ENCODE measurements around the gene OR56B1. TPM values are rescaled to one million over a fixed set of nuclear protein-coding genes. Genes with fewer than 3 reads are reported as not detected.

Gene OR56B1
- total and polyA plus RNA-seq, 7 donors, result not detected

GRCh38 chr11:5696210-5696609 lies 40.0 kb upstream of the OR56B1 start:
- WGBS, 3 donors, result 34 to 40% (median 36%) methylated on average over 2 of the region's 2 CpGs
- intact Hi-C loops (cut with DNase I), result no loop called here

GRCh38 chr11:5698281-5698680 lies 38.0 kb upstream of the OR56B1 start:
- intact Hi-C loops (cut with DNase I), result no loop called here
- no peaks in the 10 kb centered on the region for H3K27me3 ChIP-seq (ENCODE audit: insufficient read depth in 3 of 3, low read length in 2 of 3)
- H3K4me1 ChIP-seq, result no peaks in the 10 kb centered on the region
- peaks cover 0 to 3% of the 10 kb centered on the region in 2 donors for H3K36me3 ChIP-seq (ENCODE audit: insufficient read depth in 1 of 2, low read depth in 1 of 2)
- DNase-seq, result no peak
- TF ChIP-seq CTCF (IDR thresholded peaks at IDR 0.05), result no peak
- H3K4me3 ChIP-seq, result no peak overlapping the region
- ATAC-seq, result no peak
- no peak overlapping the region for H3K27ac ChIP-seq
- H3K9me3 ChIP-seq, result no peaks in the 10 kb centered on the region
- WGBS, 3 donors, result 86 to 90% (median 87%) methylated on average over 7 of the region's 7 CpGs

More at GRCh38 chr11:5696210-5696609, 40.0 kb upstream of the OR56B1 start:
- ATAC-seq (no peak), DNase-seq (no peak)
- Histone ChIP-seq H3K4me1 (no peaks in the 10 kb centered on the region), H3K27me3 (ENCODE audit: insufficient read depth in 3 of 3, low read length in 2 of 3) (no peaks in the 10 kb centered on the region), H3K27ac (no peak overlapping the region), H3K36me3 (ENCODE audit: insufficient read depth in 1 of 2, low read depth in 1 of 2) (no peaks in the 10 kb centered on the region), H3K4me3 (no peak overlapping the region), H3K9me3 (no peaks in the 10 kb centered on the region)
- no peak for TF ChIP-seq CTCF (IDR thresholded peaks at IDR 0.05)

GRCh38 chr11:5700421-5701054 lies 35.7 kb upstream of the OR56B1 start:
- WGBS, 3 donors, result 90 to 94% (median 92%) methylated on average over 10 of the region's 10 CpGs
- intact Hi-C loops (cut with DNase I), result no loop called here
- H3K27me3 ChIP-seq (ENCODE audit: insufficient read depth in 3 of 3, low read length in 2 of 3), result no peaks in the 10 kb centered on the region
- no peak for DNase-seq
- H3K4me1 ChIP-seq, result no peaks in the 10 kb centered on the region
- TF ChIP-seq CTCF (IDR thresholded peaks at IDR 0.05), result no peak
- no peaks in the 10 kb centered on the region for H3K9me3 ChIP-seq
- ATAC-seq, result no peak
- H3K4me3 ChIP-seq, result no peak overlapping the region
- peaks cover 0 to 3% of the 10 kb centered on the region in 2 donors for H3K36me3 ChIP-seq (ENCODE audit: insufficient read depth in 1 of 2, low read depth in 1 of 2)
- H3K27ac ChIP-seq, result no peak overlapping the region

- Histone ChIP-seq H3K9me3 (no peaks in the 10 kb centered on the region), H3K36me3 (ENCODE audit: insufficient read depth in 1 of 2, low read depth in 1 of 2) (peaks cover 0 to 3% of the 10 kb centered on the region in 2 donors), H3K4me1 (no peaks in the 10 kb centered on the region), H3K27ac (no peak overlapping the region), H3K27me3 (ENCODE audit: insufficient read depth in 3 of 3, low read length in 2 of 3) (no peaks in the 10 kb centered on the region), H3K4me3 (no peak overlapping the region)
- WGBS, 3 donors, result 49 to 66% (median 63%) methylated on average over 3 of the region's 3 CpGs
- TF ChIP-seq CTCF (IDR thresholded peaks at IDR 0.05), result no peak
- DNase-seq (no peak), ATAC-seq (no peak)
- intact Hi-C loops (cut with DNase I), result no loop called here
These were observed 35.1 kb upstream of the OR56B1 start for GRCh38 chr11:5701055-5701577.

Measured in psoas muscle (tissue), 8 donors.